Measurements from ENCODE around the gene ACAP2.
A peak's percentile ranks its signal among the peaks of the same experiment; 100 is the strongest.
"Not testable (repeated sequence)": the region's sequence is repeated elsewhere in the genome, so short reads cannot be mapped to it uniquely, and the experiment has no call there.

The ACAP2 gene

DNA sequence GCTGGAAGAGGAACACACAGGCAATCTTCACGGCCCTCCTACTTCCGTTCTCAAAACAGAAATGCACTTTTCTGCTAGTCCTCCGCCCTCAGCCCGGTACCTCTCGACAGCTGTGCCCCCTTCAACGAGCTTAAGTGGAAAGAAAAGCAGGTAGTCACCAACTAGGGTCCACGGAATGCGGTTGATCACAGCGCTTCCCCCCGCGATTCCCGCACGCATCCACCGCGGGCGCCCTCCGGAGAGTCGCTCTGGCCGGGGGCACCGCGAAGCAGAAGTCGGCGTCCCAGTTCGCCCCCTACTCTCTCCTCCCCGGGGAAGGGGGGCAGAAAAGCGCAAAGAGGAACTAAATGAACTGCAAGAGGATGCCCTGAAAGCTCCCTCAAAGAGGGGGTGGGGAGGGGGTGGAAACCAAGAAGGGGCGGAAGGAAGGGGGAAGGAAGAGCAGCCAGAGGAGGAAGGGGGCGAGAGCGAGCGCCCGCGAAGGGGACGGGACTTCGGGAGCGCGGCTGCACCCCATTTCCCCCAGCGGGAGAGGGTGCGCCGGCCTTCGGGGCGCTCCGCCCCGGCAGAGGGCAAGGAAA, 738 bp downstream of the ACAP2 start:
- peak; percentile 3 for DNase-seq (ENCODE audit: low read depth)

DNA sequence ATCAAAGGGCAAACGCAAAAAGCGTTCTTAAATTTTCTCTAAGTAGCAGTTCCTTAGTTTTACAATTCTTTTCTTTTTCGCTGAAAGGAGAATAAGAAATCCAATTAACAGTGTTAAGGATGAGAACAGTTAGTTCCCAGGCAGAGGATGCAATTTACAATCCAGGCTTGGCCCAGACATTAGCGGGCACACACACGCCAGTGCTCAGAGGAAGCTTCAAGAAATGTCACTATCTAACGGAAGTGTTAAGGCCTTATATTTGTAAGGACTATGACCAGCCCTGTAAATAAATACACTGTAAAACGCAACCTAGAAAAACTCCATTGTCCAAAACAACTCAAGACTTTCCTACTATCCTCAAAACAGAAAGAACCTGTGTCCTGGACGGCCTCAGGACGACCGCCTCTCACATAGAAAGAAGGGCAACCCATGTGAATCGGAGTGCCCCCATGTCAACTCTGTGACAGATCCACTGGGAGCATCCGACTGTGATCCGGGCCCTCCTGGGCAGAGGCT, 1.3 kb downstream of the ACAP2 start:
- DNase-seq (ENCODE audit: low read depth) = peak; percentile 26

DNA sequence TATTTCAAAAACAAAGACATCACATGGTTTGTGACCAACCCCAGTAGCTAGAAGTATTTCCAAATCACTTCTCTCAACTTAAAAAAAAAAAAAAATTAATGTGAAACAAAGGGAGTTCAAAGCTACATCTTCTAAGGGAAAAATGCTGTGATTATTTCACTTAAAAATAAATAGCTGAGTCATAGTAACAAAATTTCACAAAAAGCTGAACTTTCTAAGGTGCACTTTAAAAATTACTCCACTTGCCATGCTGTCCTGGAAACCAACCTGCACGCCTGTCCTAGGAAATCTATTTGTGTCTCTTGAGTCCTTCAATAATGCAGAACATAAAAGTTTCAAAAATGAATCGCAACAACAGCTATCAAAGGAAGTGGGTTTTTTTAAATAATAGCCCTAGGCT, 1.8 kb downstream of the ACAP2 start:
- DNase-seq (ENCODE audit: low read depth) = no peak

DNA sequence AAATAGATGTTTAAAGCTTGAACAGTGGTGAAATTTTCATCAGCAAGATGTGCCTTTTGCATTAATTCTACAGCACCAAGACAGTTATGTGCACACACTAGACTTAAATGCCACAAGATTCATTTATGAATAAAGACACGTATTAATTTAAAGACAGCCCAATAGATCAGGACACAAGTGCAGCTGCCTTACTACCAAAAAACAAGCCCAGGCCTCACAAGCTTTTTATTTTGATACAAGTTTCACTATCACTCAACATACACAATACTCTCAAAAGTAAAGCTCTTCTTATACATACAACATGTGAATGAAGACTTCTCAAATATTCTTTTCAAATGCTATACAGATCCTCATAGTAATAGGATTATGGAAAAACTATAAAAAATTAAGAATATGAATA, 2.4 kb downstream of the ACAP2 start:
- DNase-seq (ENCODE audit: low read depth) = no peak

DNA sequence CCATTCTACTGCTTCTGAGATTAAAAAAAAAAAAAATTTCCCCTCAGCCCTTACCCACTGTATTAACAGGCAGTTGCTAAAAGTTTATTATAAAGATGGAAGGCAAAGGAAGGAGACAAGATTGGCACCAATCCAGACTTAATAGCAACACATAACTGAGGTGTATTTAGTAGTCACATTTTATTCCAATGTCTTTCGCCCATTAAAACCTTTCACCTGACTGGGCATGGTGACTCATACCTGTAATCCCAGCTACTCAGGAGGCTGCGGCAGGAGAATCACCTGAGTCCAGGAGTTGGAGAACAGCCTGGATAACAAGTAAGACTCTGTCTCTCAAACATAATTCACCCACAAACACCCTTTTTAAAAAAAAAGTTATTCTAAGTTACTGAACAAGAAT, 4.4 kb downstream of the ACAP2 start:
- no peak for DNase-seq (ENCODE audit: low read depth)

DNA sequence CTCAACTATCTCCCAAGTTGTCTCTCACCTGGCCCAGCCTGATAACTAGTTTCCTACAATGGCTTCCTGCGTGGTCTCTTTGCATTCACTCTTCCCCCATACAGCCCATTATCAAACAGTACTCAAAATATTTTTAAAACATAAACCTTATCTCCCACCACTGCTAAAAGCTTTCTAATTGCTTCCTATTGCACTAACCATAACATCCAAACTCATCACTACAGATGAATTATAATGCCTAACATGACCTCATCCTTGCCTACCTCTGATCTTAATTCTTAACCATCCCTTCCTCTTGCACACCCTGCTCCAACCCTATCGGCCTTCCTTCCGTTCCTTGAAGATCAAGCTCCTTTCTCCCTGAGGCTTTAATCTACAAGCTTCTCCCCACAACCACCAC, 17.0 kb downstream of the ACAP2 start:
- DNase-seq (ENCODE audit: low read depth) = no peak

DNA sequence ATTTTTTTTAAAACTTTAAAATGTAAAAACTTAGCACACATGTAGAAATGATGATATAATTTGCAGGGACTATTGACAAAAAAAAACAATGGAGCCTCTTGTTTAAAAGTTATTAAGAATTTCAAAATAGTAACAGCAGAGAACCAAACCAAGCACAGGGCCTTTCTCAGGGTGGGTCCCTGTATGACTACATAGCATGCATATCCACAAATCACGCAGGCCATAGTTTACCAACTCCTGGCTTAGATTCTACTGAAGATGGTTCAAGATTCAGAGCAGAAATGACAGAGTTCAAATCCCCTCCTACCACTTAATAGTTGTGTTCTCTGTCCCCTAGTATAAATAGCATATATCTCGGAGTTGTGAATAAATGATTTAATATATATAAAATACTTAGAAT, 19.0 kb downstream of the ACAP2 start:
- no peak for DNase-seq (ENCODE audit: low read depth)

DNA sequence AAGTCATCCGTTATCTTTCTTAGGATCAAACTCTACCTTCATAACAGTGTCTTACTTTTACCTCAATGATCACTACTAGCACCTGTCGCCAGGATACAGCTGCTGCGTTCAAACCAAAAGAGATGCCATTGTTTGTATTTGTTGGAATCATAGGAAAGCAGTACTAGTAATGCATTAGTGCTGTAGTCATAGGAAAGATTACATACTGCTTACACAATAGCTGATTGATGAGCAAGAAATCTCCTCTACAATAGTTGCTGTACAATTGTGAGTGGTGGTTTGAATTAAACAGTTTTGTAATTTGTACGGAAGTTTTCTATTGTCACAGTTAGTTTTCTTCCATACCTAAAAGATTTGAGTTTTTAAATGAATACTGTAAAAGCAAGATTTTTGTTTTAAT, 21.4 kb downstream of the ACAP2 start:
- DNase-seq (ENCODE audit: low read depth) = no peak

DNA sequence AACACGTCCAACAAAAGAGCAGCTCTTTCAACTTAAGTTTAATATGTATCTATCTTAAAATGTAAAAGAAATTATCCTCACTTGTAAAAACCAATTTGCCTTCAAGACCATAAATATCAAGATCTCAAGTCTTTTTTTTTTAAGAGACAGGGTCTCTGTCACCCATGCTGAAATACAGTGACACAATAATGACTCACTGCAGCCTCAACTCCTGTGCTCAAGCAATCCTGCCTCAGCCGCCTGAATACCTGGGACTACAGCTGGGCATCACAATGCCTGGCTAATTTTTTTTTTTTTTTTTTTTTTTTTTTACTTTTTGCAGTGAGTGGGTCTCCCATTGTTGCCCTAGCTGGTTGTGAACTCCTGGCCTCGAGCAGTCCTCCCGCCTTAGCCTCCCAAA, 26.0 kb downstream of the ACAP2 start:
- DNase-seq (ENCODE audit: low read depth) = no peak

DNA sequence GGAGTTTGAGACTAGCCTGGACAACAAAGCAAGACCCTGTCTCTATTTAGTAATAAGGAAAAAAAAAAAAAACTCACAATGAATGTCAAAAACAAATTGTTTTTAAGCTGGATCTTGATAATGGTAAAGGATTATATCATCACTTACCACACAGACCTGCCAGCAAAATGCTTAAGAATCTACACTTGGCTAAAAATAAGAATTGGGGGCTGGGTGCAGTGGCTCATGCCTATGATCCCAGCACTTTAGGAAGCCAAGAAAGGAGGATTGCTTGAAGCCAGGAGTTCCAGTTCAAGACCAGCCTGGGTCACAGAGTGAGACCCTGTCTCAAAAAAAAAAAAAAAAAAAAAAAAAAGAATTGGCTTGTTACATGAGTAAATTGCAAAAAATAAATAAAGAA, 31.0 kb downstream of the ACAP2 start:
- no peak for DNase-seq (ENCODE audit: low read depth)

DNA sequence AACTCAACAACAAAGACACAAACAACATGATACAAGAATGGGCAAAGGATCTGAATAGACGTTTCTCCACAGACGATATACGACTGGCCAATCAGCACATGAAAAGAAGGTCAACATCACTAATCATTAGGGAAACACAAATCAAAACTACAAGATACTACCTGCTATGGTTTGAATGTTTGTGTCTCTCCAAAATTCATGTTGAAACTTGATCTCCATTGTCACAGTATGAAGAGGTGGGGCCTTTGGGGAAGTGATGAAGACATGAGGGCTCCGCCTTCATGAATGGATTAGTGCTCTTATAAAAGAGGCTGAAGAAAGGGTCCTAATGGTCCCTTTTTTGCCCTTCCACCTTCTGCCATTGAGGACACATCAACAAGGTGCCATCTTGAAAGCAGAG, 32.3 kb downstream of the ACAP2 start:
- DNase-seq (ENCODE audit: low read depth) = no peak

DNA sequence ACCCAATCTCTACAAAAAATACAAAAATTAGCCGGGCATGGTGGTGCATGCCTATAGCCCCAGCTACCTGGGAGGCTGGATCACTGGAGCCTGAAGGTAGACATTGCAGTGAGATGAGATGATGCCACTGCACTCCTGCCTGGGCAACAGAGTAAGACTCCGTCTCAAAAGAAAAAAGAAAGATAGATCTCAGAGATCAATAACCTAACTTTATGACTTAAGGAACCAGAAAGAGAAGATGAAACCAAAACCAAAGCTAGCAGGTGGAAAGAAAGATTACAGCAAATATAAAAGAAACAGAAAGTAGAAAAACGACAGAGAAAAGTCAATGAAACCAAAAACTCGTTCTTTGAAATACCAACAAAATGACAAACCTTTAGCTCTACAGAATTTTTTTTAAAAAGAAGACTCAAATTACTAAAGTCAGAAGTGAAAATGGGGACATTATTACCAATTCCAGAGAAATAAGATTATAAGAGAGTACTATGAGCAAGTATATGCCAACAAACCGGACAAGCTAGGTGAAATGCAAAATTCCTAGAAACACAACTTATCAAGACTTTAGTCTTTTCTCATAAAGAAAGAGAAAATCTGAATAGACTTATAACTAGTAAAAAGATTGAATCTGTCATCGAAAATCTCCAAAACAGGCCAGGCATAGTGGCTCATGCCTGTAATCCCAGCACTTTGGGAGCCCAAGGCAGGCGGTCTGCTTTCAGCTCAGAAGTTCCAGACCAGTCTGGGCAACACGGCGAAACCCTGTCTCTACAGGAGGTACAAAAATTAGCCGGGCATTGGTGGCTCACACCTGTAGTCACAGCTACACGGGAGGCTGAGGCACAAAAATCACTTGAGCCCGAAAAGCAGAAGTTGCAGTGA, 35.0 kb downstream of the ACAP2 start:
- no peak for DNase-seq (ENCODE audit: low read depth)

DNA sequence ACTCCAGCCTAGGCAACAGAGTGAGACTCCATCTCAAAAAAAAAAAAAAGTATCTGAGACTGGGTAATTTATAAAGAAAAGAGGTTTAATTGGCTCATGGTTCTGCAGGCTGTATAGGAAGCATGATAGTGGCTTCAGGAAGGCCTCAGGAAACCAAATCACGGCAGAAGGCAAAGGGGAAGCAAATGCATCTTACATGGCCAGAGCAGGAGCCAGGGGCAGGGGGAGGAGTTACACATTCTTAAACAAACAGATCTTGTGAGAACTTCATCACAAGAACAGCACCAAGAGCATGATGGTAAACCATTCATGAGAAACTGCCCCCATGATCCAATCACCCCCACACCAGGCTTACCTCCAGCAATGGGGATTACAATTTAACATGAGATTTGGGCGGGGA, 37.2 kb downstream of the ACAP2 start:
- DNase-seq (ENCODE audit: low read depth) = no peak

DNA sequence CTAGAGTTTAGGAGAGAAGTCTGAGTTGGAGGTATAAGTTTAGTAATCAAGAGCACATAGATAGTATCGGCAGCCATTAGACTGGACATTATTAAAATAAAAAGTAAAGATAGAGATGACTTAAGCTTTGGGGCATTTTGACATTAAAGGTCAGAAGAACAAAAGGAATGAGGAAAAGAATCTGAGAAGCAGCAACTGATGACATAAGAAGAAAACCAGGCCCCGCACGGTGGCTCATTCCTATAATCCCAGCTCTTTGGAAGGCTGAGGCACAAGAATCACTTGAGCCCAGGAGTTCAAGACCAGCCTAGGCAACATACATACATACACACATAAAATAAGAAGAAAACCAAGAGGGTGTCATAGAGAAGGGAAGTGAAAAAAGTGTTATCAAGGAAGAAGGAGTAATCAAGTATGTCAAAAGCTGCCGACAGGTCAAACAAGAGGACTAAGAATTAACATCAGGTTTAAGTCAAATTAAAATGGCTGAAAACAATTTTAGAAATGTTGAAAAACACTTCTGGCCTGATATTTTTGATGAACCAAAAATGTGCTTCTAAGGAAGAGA, 38.9 kb downstream of the ACAP2 start:
- no peak for DNase-seq (ENCODE audit: low read depth)

DNA sequence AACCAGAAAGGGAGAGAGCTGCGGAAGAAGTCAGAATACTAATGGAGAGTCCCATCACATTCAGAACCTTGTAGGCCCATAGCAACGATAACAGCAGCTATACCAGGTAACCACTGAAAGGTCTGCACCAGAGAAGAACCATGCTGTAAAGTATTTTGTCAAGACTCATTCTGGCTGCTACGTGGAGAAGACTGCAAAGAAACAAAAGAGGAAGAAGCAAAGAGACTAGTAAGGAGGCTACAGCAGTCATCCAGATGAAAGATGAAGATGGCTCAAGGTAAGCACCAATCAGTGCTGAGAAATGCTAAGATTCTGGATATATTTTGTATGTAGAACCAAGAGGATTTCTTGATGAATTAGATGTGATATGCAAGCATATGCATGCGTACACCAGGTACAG, 39.6 kb downstream of the ACAP2 start:
- no peak for DNase-seq (ENCODE audit: low read depth)

DNA sequence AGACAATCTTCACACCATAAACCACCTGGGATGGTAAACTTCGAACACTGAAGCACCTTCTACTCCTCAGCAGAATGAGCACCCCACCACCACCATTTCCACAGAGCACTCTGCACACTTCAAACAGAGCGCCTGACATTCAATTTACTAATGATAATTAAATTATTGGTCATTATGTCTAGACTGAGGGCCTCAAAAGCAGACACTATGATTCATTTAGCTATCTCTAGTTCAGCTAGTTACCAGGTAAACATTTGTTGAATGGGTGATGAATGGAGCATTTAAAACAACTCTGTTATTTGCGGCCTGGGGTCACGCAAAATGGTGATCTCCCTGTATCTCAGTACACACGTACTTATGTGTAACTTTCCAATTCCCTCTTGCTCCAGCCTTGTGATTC, 40.9 kb downstream of the ACAP2 start:
- DNase-seq (ENCODE audit: low read depth) = no peak

DNA sequence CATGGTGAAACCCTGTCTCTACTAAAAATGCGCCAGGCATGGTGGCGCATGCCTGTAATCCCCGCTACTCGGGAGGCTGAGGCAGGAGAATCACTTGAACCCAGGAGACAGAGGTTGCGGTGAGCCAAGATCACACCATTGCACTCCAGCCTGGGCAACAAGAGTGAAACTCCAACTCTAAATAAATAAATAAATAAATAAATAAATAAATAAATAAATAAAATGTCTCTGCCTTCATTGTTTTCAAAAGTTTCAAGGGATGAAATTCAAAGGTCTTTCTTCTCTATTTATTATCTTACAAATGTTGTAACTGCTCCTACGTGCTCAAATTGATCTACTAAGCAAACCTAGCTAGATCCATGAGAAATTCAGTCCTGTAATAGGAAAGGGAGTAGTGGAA, 44.4 kb downstream of the ACAP2 start:
- DNase-seq (ENCODE audit: low read depth) = not testable (repeated sequence)

DNA sequence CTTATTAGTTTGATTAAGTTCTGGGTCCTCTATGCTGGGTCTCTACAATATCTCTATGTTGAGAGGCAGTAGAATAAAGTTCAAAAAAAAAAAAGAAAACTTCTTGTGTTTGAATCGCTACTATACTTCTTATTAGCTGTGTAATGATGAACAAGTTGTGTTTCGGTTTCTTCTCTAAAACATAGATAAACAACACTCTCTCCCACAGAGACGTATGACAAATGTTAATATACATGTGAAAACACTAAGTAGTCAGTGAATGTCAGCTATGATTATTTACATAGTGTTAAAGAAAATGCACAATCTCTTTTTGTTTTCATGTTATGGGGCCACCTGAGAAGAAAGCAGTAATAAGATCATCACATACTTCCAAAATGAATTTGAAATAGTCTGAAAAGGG, 45.3 kb downstream of the ACAP2 start:
- no peak for DNase-seq (ENCODE audit: low read depth)

DNA sequence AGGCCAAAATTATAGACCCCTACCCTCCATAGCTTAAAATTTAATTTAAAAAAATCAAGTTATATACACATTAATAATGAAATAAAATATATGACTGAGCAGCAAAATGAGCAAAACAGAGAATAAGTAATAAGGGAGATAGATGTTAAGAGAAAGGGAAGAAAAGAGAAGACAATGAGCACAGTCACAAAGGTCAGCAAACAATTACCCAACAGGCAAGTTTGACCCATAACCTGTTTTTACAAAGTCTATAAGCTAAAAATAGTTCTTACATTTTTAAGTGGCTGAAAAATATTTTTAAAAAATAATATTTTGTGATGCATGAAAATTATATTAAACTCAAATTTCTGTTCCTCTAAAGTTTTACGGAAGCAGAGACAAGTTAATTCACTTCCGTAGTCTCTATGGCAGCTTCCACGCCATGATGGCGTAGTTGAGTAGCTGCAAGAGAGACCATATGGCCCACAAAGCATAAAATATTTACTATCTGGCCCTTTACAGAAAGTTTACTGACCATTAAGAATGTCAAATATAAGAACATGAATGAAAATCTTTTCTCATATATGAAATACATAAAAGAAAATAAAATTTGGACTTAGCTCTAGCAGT, 47.5 kb downstream of the ACAP2 start:
- no peak for DNase-seq (ENCODE audit: low read depth)

DNA sequence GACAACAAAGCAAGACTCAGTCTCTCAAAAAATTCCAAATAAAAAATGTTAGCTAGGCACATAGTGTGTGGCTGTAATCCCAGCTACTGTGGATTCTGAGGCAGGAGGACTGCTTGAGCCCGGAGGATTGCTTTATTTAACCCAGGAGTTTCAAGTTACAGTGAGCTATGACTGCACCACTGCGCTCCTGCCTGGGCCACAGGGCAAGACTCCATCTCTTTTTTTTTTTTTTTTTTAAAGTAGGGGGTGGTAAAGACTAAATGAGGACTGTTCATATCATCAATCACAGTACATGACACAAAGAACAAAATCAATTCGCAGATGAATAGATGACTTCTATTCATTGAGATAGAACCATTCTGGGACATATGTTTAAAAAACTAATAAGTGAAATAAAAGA, 48.1 kb downstream of the ACAP2 start:
- DNase-seq (ENCODE audit: low read depth) = no peak

DNA sequence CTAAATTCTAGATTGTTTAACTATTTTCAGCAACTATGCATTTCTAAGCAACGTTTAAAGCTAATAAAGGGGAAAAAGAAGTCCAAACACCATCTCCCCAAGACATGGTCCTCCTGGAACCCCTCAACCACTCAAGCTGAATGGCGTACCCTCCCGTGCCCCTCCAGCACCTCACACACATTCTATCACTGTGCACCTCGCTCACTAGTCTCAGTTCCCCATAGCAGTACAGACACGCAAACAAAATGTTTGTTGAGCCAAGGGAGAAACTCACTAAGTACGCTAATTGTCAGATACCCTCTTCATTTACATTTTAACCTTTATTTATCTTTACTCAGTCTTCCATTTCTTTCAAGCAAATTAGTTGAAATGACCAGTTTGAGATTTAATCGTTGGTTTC, 48.8 kb downstream of the ACAP2 start:
- DNase-seq (ENCODE audit: low read depth) = no peak

DNA sequence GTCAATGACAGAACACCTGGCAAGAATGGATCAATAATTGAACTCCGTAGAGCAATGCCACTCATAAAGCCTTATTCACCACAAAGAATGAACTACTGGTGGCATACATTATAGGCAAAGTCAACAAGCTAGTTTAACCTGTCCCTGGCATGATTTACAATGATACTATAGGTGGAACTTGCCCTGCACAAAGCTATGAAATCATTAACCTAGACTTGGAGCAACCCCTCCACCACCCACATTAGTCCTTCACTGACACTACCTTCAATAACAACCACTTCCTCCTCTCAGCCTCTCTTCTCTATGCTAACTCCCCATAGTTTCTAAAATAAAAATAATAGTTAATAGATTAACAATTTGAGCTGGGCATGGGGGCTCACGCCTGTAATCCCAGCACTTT, 54.4 kb downstream of the ACAP2 start:
- DNase-seq (ENCODE audit: low read depth) = no peak

DNA sequence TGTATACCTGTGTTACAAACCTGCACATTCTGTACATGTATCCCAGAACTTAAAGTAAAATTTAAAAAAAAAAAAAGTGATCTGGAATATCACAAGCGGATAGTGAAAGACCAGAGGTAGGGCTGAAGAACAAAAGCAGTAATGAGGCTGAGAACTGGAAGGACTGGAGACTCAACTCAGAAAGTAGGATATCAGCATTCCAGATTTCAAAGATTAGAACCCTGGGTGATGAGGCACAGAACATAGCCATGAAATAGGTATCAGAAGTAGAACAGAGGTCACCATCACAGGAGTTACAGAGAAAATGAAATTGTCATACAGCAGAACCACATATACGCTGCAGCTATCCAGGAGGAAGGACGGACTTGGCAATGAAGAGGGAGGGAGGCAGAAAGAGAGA, 56.1 kb downstream of the ACAP2 start:
- DNase-seq (ENCODE audit: low read depth) = no peak
